HG03108 (cell line): ENCODE data around the gene ARHGAP1.

Experiments used
- ATAC-seq: cut with Tn5 transposase; IDR thresholded peaks from one replicate; pipeline ENCODE4 v1.9.1; 2021; ENCODE audit warnings: moderate library complexity; ENCODE audit not compliant: unreplicated experiment

ARHGAP1 gene

DNA sequence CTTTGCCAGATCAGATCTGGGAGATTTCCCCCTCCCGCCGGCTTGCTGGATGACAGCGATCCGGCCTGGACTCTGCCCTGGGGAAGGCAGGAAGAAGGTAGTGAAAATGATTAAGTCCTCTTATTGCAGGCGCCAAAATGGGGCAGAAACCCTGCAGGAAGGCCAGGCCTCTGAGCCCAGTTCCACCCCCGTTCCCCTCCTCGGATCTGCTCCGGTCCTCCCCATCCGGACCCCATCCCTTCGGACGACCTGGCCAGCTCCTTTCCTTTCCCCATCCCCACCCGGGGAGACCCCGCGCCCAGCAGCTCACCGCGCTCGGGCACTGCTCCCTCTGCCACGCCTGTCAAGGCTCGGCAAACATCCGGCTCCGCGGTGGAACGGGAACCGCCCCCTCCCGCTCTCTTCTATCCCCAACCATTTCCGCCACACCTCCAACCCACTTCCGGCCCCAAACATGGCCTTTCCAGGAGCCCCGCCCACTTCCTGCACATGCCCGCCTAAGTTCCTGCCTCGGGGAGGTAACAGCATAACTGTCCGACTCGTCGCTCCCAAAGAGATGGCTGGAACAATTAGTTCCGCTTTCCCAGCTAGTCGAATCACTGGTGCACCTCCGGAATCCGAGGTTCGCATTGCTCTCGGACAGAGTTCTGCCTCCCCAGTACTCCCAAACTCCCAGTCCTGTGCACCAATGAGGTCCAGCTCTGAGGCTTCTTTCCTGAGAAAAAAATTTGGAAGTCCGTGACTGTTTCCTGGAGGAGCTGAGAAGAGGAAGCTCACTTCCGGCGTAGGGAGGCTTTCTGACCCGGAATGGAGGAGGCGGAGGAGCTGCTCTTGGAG, at the start of gene ARHGAP1, which contains the start of gene ZNF408:
Gene ARHGAP1, minus strand, starts transcription at position 379 of the 837 bp plus-strand sequence. CDS start 4,512 bp downstream, outside the sequence.
Gene ZNF408, plus strand, starts transcription at position 791 of the 837 bp plus-strand sequence. Its CDS starts 17 bp downstream, at position 808.
- ATAC-seq: peak; percentile 91

- no peak for ATAC-seq
Measured at GRCh38 chr11:46747150-46747549, 46.7 kb upstream of the ARHGAP1 start.

DNA sequence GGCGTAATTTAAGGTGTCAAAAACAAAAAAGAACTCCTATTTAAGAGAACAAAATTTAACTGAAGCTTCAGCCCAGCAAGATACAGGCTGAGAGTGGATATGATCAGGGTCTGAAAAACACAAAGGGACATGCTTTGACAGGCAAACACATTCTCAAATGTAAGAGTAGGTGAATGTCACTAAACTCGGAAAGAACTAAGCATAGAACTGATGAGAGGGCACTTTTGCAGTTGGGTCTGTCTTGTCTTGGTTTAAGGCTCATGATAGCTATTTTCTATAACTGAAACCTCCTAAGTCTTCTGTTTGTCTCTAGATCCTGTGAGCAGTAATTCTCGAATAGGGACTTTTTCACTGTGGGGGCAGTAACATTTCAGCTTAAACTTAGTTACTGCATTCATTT, 45.6 kb upstream of the ARHGAP1 start:
- no peak for ATAC-seq

- ATAC-seq: no peak
Measured at GRCh38 chr11:46745328-46745727, 44.9 kb upstream of the ARHGAP1 start.

DNA sequence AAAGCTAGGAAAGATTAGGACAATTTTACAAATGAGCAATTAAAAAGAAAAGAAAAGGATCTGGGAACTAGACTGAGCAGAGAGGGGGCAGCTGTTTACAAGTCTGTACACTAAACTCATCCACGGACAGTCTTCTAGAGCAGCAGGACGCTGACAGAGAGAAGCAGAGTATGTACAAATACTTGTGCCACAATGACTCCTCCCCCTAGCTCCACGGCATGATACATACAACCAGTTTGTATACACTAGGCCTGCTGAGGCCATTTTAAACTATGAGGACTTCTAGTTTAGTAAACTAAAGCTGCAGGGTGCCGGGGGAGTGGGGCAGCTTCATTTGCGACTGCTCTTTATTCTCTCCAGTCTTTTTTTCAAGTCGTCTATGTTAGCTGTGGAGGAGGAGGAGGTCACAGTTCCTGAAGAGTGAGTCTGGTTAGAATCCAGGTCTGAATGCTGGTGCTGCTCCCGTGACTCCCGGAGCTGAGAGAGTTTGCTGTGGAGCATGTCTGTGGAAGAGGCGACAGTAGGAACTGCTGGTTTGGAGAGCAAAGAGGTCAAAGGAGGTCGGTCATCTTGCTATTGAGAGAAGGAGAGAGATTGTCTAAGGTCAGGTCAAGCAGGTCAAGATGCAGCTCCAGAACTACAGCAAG, 43.4 kb upstream of the ARHGAP1 start:
- no peak for ATAC-seq

GRCh38 chr11:46743043-46743442, 42.6 kb upstream of the ARHGAP1 start:
- ATAC-seq: no peak

GRCh38 chr11:46741600-46742484, 41.4 kb upstream of the ARHGAP1 start:
- ATAC-seq: no peak

- ATAC-seq: no peak
Measured at GRCh38 chr11:46738887-46739286, 38.5 kb upstream of the ARHGAP1 start.

- no peak for ATAC-seq
Measured at GRCh38 chr11:46737699-46738098, 37.3 kb upstream of the ARHGAP1 start.

- no peak for ATAC-seq
Measured at GRCh38 chr11:46736615-46737014, 36.2 kb upstream of the ARHGAP1 start.

DNA sequence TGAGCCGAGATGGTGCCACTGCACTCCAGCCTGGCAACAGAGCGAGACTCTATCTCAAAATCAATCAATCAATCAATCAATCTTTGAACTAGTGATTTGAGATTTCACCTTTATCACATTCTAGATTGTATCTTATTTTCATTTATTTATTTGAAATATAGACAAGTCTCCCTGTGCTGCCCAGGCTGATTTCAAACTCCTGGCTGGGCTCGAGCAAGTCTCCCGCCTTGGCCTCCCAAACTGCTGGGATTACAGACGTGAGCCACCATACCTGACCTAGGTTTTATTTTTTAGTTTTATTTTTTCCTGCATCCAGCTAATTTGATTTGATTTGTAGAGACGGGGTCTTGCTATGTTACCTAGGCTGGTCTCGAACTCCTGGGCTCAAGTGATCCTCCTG, 35.7 kb upstream of the ARHGAP1 start:
- no peak for ATAC-seq

GRCh38 chr11:46733234-46733633, 32.8 kb upstream of the ARHGAP1 start:
- ATAC-seq: no peak

- no peak for ATAC-seq
Measured at GRCh38 chr11:46731545-46731944, 31.1 kb upstream of the ARHGAP1 start.

GRCh38 chr11:46729110-46730027, 28.9 kb upstream of the ARHGAP1 start:
- no peak for ATAC-seq

GRCh38 chr11:46728659-46729040, 28.2 kb upstream of the ARHGAP1 start:
- no peak for ATAC-seq

DNA sequence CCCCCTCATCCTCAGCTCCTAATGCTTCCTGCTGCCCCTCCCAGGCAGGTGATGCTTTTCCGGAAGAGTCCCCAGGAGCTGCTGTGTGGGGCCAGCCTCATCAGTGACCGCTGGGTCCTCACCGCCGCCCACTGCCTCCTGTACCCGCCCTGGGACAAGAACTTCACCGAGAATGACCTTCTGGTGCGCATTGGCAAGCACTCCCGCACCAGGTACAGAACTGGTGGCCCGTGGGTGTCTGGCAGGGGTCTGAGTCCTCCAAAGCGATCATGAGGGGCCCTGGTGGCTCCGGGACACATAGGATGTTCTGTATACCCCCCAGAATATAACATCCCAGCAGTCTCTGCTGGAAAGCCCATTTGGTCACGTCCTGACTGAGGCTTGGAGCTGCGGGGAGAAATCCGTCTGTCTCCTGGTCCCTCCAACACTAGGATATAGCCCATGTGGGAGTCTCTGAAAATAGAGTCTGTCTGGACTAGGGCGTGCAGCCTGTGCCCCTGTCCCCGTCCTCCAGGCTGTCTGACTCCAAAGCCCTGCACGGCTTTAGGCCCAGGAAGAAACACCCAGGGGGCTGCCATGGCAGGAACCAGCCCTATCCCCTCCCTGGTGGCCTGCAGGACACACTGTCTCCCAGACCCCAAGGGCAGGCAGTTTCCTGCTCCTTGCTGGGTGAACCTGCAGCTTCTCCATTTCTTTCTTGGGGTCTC, 27.7 kb upstream of the ARHGAP1 start:
- no peak for ATAC-seq

- no peak for ATAC-seq
Measured at GRCh38 chr11:46726206-46726862, 25.9 kb upstream of the ARHGAP1 start.

DNA sequence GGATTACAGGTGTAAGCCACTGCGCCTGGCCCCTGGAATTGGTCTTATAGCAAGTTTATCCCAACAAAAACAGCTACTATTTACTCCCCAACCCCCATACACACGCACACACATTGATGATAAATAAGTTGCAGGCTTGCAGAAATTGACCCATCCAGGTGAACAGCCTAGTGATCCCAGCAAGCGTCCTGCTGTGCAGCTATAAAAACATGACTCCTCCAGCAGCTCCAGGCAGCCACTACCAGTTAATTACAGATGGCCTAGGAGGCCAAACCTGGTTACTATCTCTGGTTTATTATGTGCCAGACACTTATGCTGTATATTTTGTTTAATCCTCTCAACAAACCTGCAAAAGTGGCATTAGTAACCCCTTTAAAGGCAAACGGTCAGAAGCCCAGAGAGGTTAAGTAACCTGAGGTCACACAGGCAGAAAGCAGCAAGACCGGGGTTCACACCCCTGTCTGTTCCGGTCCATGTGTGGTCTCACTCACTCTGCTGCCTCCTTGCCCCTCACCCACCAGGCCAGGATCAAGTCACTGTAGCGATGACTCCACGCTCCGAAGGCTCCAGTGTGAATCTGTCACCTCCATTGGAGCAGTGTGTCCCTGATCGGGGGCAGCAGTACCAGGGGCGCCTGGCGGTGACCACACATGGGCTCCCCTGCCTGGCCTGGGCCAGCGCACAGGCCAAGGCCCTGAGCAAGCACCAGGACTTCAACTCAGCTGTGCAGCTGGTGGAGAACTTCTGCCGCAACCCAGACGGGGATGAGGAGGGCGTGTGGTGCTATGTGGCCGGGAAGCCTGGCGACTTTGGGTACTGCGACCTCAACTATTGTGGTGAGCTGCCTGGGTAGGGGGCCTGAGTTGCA, 25.2 kb upstream of the ARHGAP1 start:
- no peak for ATAC-seq
